GM12878 (cell line): Measurements from ENCODE around the gene KPNA3. TPM values are rescaled to one million over a fixed set of nuclear protein-coding genes. Genes with fewer than 3 reads are reported as not detected.

Experiments
- ATAC-seq: fragments of 200-7000 bp; cut with Tn5 transposase; 3 replicates; pipeline ENCODE4 v1.9.1; 2020; ENCODE audit warnings: mild to moderate bottlenecking, moderate library complexity
- BruUV-seq: library from RNA; stranded (reverse); fragments of 400-500 nt; replicated peaks from 2 replicates; lab custom pipeline; 2021; lab: Mats Ljungman, UMichigan
- CTCF ChIA-PET: fragments of 300-600 bp; sonication (Branson Sonifier 250); formaldehyde crosslinking; extraction: SDS; loops from one replicate; lab custom pipeline; 2021; ENCODE audit warnings: inconsistent platforms; lab: Yijun Ruan, JAX
- POLR2A ChIA-PET: fragments of 350-600 bp; formaldehyde crosslinking; extraction: SDS; loops from one replicate; lab custom pipeline; 2021; ENCODE audit warnings: inconsistent platforms; lab: Charles Lee
- RAD21 ChIA-PET: fragments of 300-600 bp; sonication (Branson Sonifier 250); formaldehyde crosslinking; loops from one replicate; lab custom pipeline; 2023; ENCODE audit warnings: antibody characterized with exemption; ENCODE audit not compliant: unreplicated experiment; lab: Charles Lee
- SMC1A ChIA-PET: fragments of 300-600 bp; sonication (Branson Sonifier 250); formaldehyde crosslinking; loops from one replicate; lab custom pipeline; 2023; ENCODE audit not compliant: unreplicated experiment, uncharacterized antibody; lab: Charles Lee
- DNase-seq: peaks from one replicate; pipeline ENCODE4 v3.0.0-alpha.2; 2011; ENCODE audit warnings: low read depth, low spot score
- FAIRE-seq: peaks from 3 replicates; lab custom pipeline; 2011; peaks lifted over from hg19 to GRCh38; lab: Jason Lieb, UNC
- H2AFZ ChIP-seq: 2 replicates; pipeline ENCODE4 v1.6.0; 2011; ENCODE audit warnings: low read depth, low read length, control low read depth; ENCODE audit not compliant: control insufficient read depth
- H3K27ac ChIP-seq: 2 replicates; pipeline ENCODE4 v1.5.1; 2011; ENCODE audit warnings: control low read depth; ENCODE audit not compliant: control insufficient read depth, insufficient read depth
- H3K27me3 ChIP-seq, 2 experiments: replicated peaks in 1 of 2; 2 replicates each; pipeline versions ENCODE4 v1.6.0 to v1.6.1; 2011; ENCODE audit warnings: low read length in 1 of 2; ENCODE audit not compliant: control insufficient read depth in 2 of 2, insufficient read depth in 2 of 2
- H3K36me3 ChIP-seq, 2 experiments: 2 replicates each; pipeline ENCODE4 v1.5.1; 2011; ENCODE audit warnings: low read length in 1 of 2; ENCODE audit not compliant: control insufficient read depth in 2 of 2, insufficient read depth in 2 of 2
- H3K4me1 ChIP-seq: 2 replicates; pipeline ENCODE4 v1.6.1; 2011; ENCODE audit warnings: mild to moderate bottlenecking, low read length, moderate library complexity, mixed read lengths; ENCODE audit not compliant: control insufficient read depth, insufficient read depth
- H3K4me2 ChIP-seq: 2 replicates; pipeline ENCODE4 v1.6.0; 2011; ENCODE audit warnings: control low read depth; ENCODE audit not compliant: control insufficient read depth, insufficient read depth
- H3K4me3 ChIP-seq: fragments of 200-600 bp; sonication (generic); 2 replicates; pipeline ENCODE4 v1.5.1; 2016
- H3K79me2 ChIP-seq: 2 replicates; pipeline ENCODE4 v1.6.0; 2011; ENCODE audit warnings: low read length; ENCODE audit not compliant: control insufficient read depth, insufficient read depth
- H3K9ac ChIP-seq: 2 replicates; pipeline ENCODE4 v1.8.0; 2011; ENCODE audit warnings: low read length, control low read depth, mixed read lengths; ENCODE audit not compliant: control insufficient read depth, insufficient read depth
- H3K9me3 ChIP-seq: replicated peaks from 3 replicates; pipeline ENCODE4 v1.5.1; 2011; ENCODE audit warnings: mild to moderate bottlenecking, low read length; ENCODE audit not compliant: control insufficient read depth, insufficient read depth
- H4K20me1 ChIP-seq: 2 replicates; pipeline ENCODE4 v1.6.0; 2011; ENCODE audit not compliant: control insufficient read depth, insufficient read depth
- ATF7 ChIP-seq: fragments of 450-650 bp; IDR thresholded peaks from 2 replicates; pipeline ENCODE4 v1.6.1; 2016; ENCODE audit warnings: low read depth, mild to moderate bottlenecking
- BCLAF1 ChIP-seq: fragments of 450-650 bp; IDR thresholded peaks from 2 replicates; pipeline ENCODE4 v1.6.1; 2017; ENCODE audit warnings: antibody characterized with exemption, mild to moderate bottlenecking, moderate library complexity
- CUX1 ChIP-seq: IDR thresholded peaks from 2 replicates; pipeline ENCODE4 v1.6.1; 2012; ENCODE audit warnings: improper control_type of control experiment, low read depth, low read length; ENCODE audit not compliant: insufficient replicate concordance
- NR2C1 ChIP-seq: fragments of 450-650 bp; IDR thresholded peaks from 2 replicates; pipeline ENCODE4 v1.6.1; 2017; ENCODE audit warnings: antibody characterized with exemption, mild to moderate bottlenecking, moderate library complexity
- RB1 ChIP-seq: fragments of 450-650 bp; formaldehyde crosslinking; IDR thresholded peaks from 2 replicates; pipeline ENCODE4 v1.6.1; 2017; ENCODE audit warnings: mild to moderate bottlenecking, borderline replicate concordance
- SP1 ChIP-seq: IDR thresholded peaks from one replicate; pipeline ENCODE4 v1.6.1; 2011; ENCODE audit warnings: low read depth, low read length
- ZBED1 ChIP-seq: IDR thresholded peaks from 2 replicates; pipeline ENCODE4 v1.6.1; 2016; ENCODE audit warnings: borderline replicate concordance
- ZNF217 ChIP-seq: fragments of 450-650 bp; IDR thresholded peaks from 2 replicates; pipeline ENCODE4 v1.6.1; 2017; ENCODE audit warnings: antibody characterized with exemption, mild to moderate bottlenecking
- ZNF274 ChIP-seq: IDR thresholded peaks from one replicate; pipeline ENCODE4 v1.8.0; 2011; ENCODE audit not compliant: insufficient read length, insufficient read depth
- ZNF384 ChIP-seq: IDR thresholded peaks from 2 replicates; pipeline ENCODE4 v1.6.1; 2012; ENCODE audit warnings: low read depth, mild to moderate bottlenecking, low read length, improper control_type of control experiment, borderline replicate concordance
- ZZZ3 ChIP-seq: IDR thresholded peaks from 2 replicates; pipeline ENCODE4 v1.6.1; 2011; ENCODE audit warnings: low read depth; ENCODE audit not compliant: control insufficient read depth, insufficient read length
- WGBS: methylation state at CpG from one replicate; pipeline ENCODE4 v1.1.6; 2016; ENCODE audit warnings: low lambda C conversion rate; ENCODE audit not compliant: insufficient replicate concordance, insufficient coverage; ENCODE audit errors: missing lambda C conversion rate; 5-methylcytosine and 5-hydroxymethylcytosine counted together
- in situ Hi-C: fragments of 300-500 bp; cut with MboI; formaldehyde crosslinking; loops from 9 replicates; pipeline ENCODE4 v1.14.3; 2018; ENCODE audit warnings: mixed read lengths
- intact Hi-C: fragments of 100-400 bp; cut with micrococcal nuclease; formaldehyde crosslinking; loops from one replicate; pipeline ENCODE4 v1.14.2; 2022; ENCODE audit not compliant: unreplicated experiment
- polyA plus RNA-seq, 11 experiments: library from polyadenylated mRNA; depleted of rRNA in 4 of 11; unstranded in 6 of 11; stranded (reverse) in 5 of 11; fragments of >200 nt; fragmentation: Nextera tagmentation in 4 of 11; fragmentation: Illumina TruSeq in 1 of 11; extraction: Ambion mirVana in 4 of 11; extraction: Trizol in 1 of 11; gene quantifications; 1 replicate in 1 of 11; 2 replicates in 10 of 11; pipeline versions ENCODE4 v1.2.1 to v1.2.3, GENCODE V29; 2011 to 2016; ENCODE audit warnings: inconsistent platforms in 2 of 11, missing spikeins in 2 of 11, low read depth in 1 of 11
- total RNA-seq, 4 experiments: library from RNA; depleted of rRNA in 3 of 4; stranded (reverse); fragments of >200 nt in 3 of 4; fragmentation: Illumina TruSeq in 1 of 4; extraction: Trizol in 1 of 4; gene quantifications; 2 replicates each; pipeline versions ENCODE4 v1.2.1 to v1.2.3, GENCODE V29; 2013 to 2021

KPNA3 gene
- total and polyA plus RNA-seq, 10 of the 15 experiments (the other 5 are each of a cell fraction or from before 2014, with no cell fraction given): 23.3 to 50.5 (median 31.1) TPM

GRCh38 chr13:49827336-49827735 lies 34.9 kb upstream of the KPNA3 start:
- TF ChIP-seq ZBED1: no peak
- no peak for TF ChIP-seq ZNF384
- TF ChIP-seq SP1: no peak
- no peak for TF ChIP-seq ZNF274
- TF ChIP-seq BCLAF1: no peak
- no peak for TF ChIP-seq RB1
- no peak for TF ChIP-seq NR2C1
- no peak for TF ChIP-seq ZZZ3
- no peak for TF ChIP-seq CUX1
- no peak for TF ChIP-seq ATF7
- no peak for TF ChIP-seq ZNF217
- ChIA-PET CTCF (no interaction called here), SMC1A (interaction anchor here (0.7 kb wide), 1 partner anchor 23 kb away, joined by 3 read pairs; no protein-coding TSS in a partner anchor), RAD21 (no interaction called here), POLR2A (interaction anchor here (0.6 to 0.7 kb wide), 3 partner anchors 181 to 1593 kb away, joined by 3 to 5 read pairs (median 3); no protein-coding TSS in a partner anchor)
- Histone ChIP-seq H3K9me3 (no peaks in the 10 kb centered on the region; the same call in 2 of the 3 replicates), H3K79me2 (no peaks in the 10 kb centered on the region), H3K36me3 (no peaks in the 10 kb centered on the region), H3K27ac (no peak overlapping the region), H3K9ac (no peak overlapping the region), H3K4me2 (no peak overlapping the region), H3K4me1 (no peaks in the 10 kb centered on the region), H2AFZ (no peak overlapping the region), H4K20me1 (no peaks in the 10 kb centered on the region), H3K27me3 (no peaks in the 10 kb centered on the region), H3K4me3 (no peak overlapping the region)
- in situ Hi-C loops: no loop called here
- DNase-seq: no peak
- no peak for FAIRE-seq
- no TSS peak for BruUV-seq
- ATAC-seq: no peak
- 17% methylated on average over 2 of the region's 2 CpGs for WGBS
- intact Hi-C loops: no loop called here
